ENCODE data around the gene C1QTNF3. TPM values are rescaled to one million over a fixed set of nuclear protein-coding genes. Genes with fewer than 3 reads are reported as not detected.
"Not testable (repeated sequence)": the region's sequence is repeated elsewhere in the genome, so short reads cannot be mapped to it uniquely, and the experiment has no call there.

The C1QTNF3 gene
- total RNA-seq, 1 donor from 2014 or later, result 1.5 TPM

- no peak for DNase-seq (ENCODE audit: low spot score)
- intact Hi-C loops (cut with micrococcal nuclease), result no loop called here
Measured at GRCh38 chr5:34045023-34045422, 2.0 kb upstream of the C1QTNF3 start.

GRCh38 chr5:34042321-34042720 lies 692 bp downstream of the C1QTNF3 start:
- no peak for DNase-seq (ENCODE audit: low spot score)
- H3K4me3 Mint-ChIP-seq (ENCODE audit: low read depth), result no peak overlapping the region
- no peaks in the 10 kb centered on the region for H3K36me3 Mint-ChIP-seq (ENCODE audit: low read depth)
- H3K9me3 Mint-ChIP-seq, result no peaks in the 10 kb centered on the region
- no peaks in the 10 kb centered on the region for H3K4me1 Mint-ChIP-seq (ENCODE audit: low read depth)
- intact Hi-C loops (cut with micrococcal nuclease), result no loop called here
- no peak overlapping the region for H3K27ac Mint-ChIP-seq
- H3K27me3 Mint-ChIP-seq (ENCODE audit: low read depth), result no peaks in the 10 kb centered on the region

More at GRCh38 chr5:34045023-34045422, 2.0 kb upstream of the C1QTNF3 start:
- Mint-ChIP-seq H3K27ac (no peak overlapping the region), H3K4me3 (ENCODE audit: low read depth) (no peak overlapping the region), H3K27me3 (ENCODE audit: low read depth) (no peaks in the 10 kb centered on the region), H3K4me1 (ENCODE audit: low read depth) (no peaks in the 10 kb centered on the region), H3K36me3 (ENCODE audit: low read depth) (peaks cover 14% of the 10 kb centered on the region), H3K9me3 (no peaks in the 10 kb centered on the region)

- Mint-ChIP-seq H3K4me1 (ENCODE audit: low read depth) (no peaks in the 10 kb centered on the region), H3K27me3 (ENCODE audit: low read depth) (no peaks in the 10 kb centered on the region), H3K27ac (no peak overlapping the region), H3K9me3 (no peaks in the 10 kb centered on the region), H3K4me3 (ENCODE audit: low read depth) (no peak overlapping the region), H3K36me3 (ENCODE audit: low read depth) (no peaks in the 10 kb centered on the region)
- DNase-seq (ENCODE audit: low spot score), result no peak
- intact Hi-C loops (cut with micrococcal nuclease), result no loop called here
Measured at GRCh38 chr5:34041247-34041972, 1.6 kb downstream of the C1QTNF3 start.

- Mint-ChIP-seq H3K27me3 (ENCODE audit: low read depth) (no peaks in the 10 kb centered on the region), H3K4me1 (ENCODE audit: low read depth) (no peaks in the 10 kb centered on the region), H3K36me3 (ENCODE audit: low read depth) (no peaks in the 10 kb centered on the region), H3K9me3 (no peaks in the 10 kb centered on the region), H3K27ac (no peak overlapping the region), H3K4me3 (ENCODE audit: low read depth) (no peak overlapping the region)
- intact Hi-C loops (cut with micrococcal nuclease), result no loop called here
- DNase-seq (ENCODE audit: low spot score), result no peak
Measured at GRCh38 chr5:34040472-34040871, 2.5 kb downstream of the C1QTNF3 start.

GRCh38 chr5:34039398-34040157 lies 3.4 kb downstream of the C1QTNF3 start:
- DNase-seq (ENCODE audit: low spot score), result no peak
- Mint-ChIP-seq H3K4me1 (ENCODE audit: low read depth) (no peaks in the 10 kb centered on the region), H3K27ac (no peak overlapping the region), H3K4me3 (ENCODE audit: low read depth) (no peak overlapping the region), H3K27me3 (ENCODE audit: low read depth) (no peaks in the 10 kb centered on the region), H3K9me3 (no peaks in the 10 kb centered on the region), H3K36me3 (ENCODE audit: low read depth) (peaks cover 3% of the 10 kb centered on the region)
- intact Hi-C loops (cut with micrococcal nuclease), result no loop called here

GRCh38 chr5:34038838-34039237 lies 4.2 kb downstream of the C1QTNF3 start:
- no peaks in the 10 kb centered on the region for H3K27me3 Mint-ChIP-seq (ENCODE audit: low read depth)
- no peaks in the 10 kb centered on the region for H3K4me1 Mint-ChIP-seq (ENCODE audit: low read depth)
- intact Hi-C loops (cut with micrococcal nuclease), result no loop called here
- H3K9me3 Mint-ChIP-seq, result no peaks in the 10 kb centered on the region
- no peak overlapping the region for H3K27ac Mint-ChIP-seq
- H3K36me3 Mint-ChIP-seq (ENCODE audit: low read depth), result peaks cover 3% of the 10 kb centered on the region
- H3K4me3 Mint-ChIP-seq (ENCODE audit: low read depth), result no peak overlapping the region
- no peak for DNase-seq (ENCODE audit: low spot score)

- Mint-ChIP-seq H3K4me3 (ENCODE audit: low read depth) (no peak overlapping the region), H3K27ac (no peak overlapping the region), H3K36me3 (ENCODE audit: low read depth) (peaks cover 4% of the 10 kb centered on the region), H3K9me3 (no peaks in the 10 kb centered on the region), H3K27me3 (ENCODE audit: low read depth) (no peaks in the 10 kb centered on the region), H3K4me1 (ENCODE audit: low read depth) (no peaks in the 10 kb centered on the region)
- DNase-seq (ENCODE audit: low spot score), result no peak
- intact Hi-C loops (cut with micrococcal nuclease), result no loop called here
Measured at GRCh38 chr5:34038390-34038789, 4.6 kb downstream of the C1QTNF3 start.

GRCh38 chr5:34037726-34038125 lies 5.3 kb downstream of the C1QTNF3 start:
- intact Hi-C loops (cut with micrococcal nuclease), result no loop called here
- Mint-ChIP-seq H3K4me3 (ENCODE audit: low read depth) (no peak overlapping the region), H3K27me3 (ENCODE audit: low read depth) (no peaks in the 10 kb centered on the region), H3K4me1 (ENCODE audit: low read depth) (no peaks in the 10 kb centered on the region), H3K9me3 (no peaks in the 10 kb centered on the region), H3K36me3 (ENCODE audit: low read depth) (peaks cover 9% of the 10 kb centered on the region), H3K27ac (no peak overlapping the region)
- DNase-seq (ENCODE audit: low spot score), result no peak

GRCh38 chr5:34035756-34036155 lies 7.3 kb downstream of the C1QTNF3 start:
- H3K36me3 Mint-ChIP-seq (ENCODE audit: low read depth), result peaks cover 15% of the 10 kb centered on the region
- H3K4me3 Mint-ChIP-seq (ENCODE audit: low read depth), result no peak overlapping the region
- intact Hi-C loops (cut with micrococcal nuclease), result no loop called here
- no peaks in the 10 kb centered on the region for H3K9me3 Mint-ChIP-seq
- H3K27ac Mint-ChIP-seq, result no peak overlapping the region
- no peaks in the 10 kb centered on the region for H3K4me1 Mint-ChIP-seq (ENCODE audit: low read depth)
- DNase-seq (ENCODE audit: low spot score), result no peak
- H3K27me3 Mint-ChIP-seq (ENCODE audit: low read depth), result no peaks in the 10 kb centered on the region

GRCh38 chr5:34034534-34035327 lies 8.3 kb downstream of the C1QTNF3 start:
- Mint-ChIP-seq H3K27me3 (ENCODE audit: low read depth) (no peaks in the 10 kb centered on the region), H3K4me1 (ENCODE audit: low read depth) (no peaks in the 10 kb centered on the region), H3K36me3 (ENCODE audit: low read depth) (peaks cover 15% of the 10 kb centered on the region), H3K9me3 (no peaks in the 10 kb centered on the region), H3K4me3 (ENCODE audit: low read depth) (no peak overlapping the region), H3K27ac (no peak overlapping the region)
- no peak for DNase-seq (ENCODE audit: low spot score)
- intact Hi-C loops (cut with micrococcal nuclease), result no loop called here

GRCh38 chr5:34031966-34032365 lies 11.0 kb downstream of the C1QTNF3 start:
- Mint-ChIP-seq H3K4me3 (ENCODE audit: low read depth) (no peak overlapping the region), H3K27me3 (ENCODE audit: low read depth) (no peaks in the 10 kb centered on the region), H3K9me3 (no peaks in the 10 kb centered on the region), H3K36me3 (ENCODE audit: low read depth) (peaks cover 18% of the 10 kb centered on the region), H3K27ac (no peak overlapping the region), H3K4me1 (ENCODE audit: low read depth) (no peaks in the 10 kb centered on the region)
- intact Hi-C loops (cut with micrococcal nuclease), result no loop called here
- DNase-seq (ENCODE audit: low spot score), result no peak

- Mint-ChIP-seq H3K9me3 (no peaks in the 10 kb centered on the region), H3K4me3 (ENCODE audit: low read depth) (no peak overlapping the region), H3K27me3 (ENCODE audit: low read depth) (no peaks in the 10 kb centered on the region), H3K36me3 (ENCODE audit: low read depth) (peaks cover 20% of the 10 kb centered on the region), H3K4me1 (ENCODE audit: low read depth) (peaks cover under 1% of the 10 kb centered on the region), H3K27ac (no peak overlapping the region)
- DNase-seq (ENCODE audit: low spot score), result no peak
- intact Hi-C loops (cut with micrococcal nuclease), result no loop called here
Measured at GRCh38 chr5:34031117-34031516, 11.9 kb downstream of the C1QTNF3 start.

GRCh38 chr5:34030585-34030984 lies 12.4 kb downstream of the C1QTNF3 start:
- H3K27ac Mint-ChIP-seq; DNase-seq (ENCODE audit: low spot score); H3K4me3 Mint-ChIP-seq (ENCODE audit: low read depth); H3K4me1 Mint-ChIP-seq (ENCODE audit: low read depth); H3K9me3 Mint-ChIP-seq; H3K27me3 Mint-ChIP-seq (ENCODE audit: low read depth); intact Hi-C loops (cut with micrococcal nuclease): not testable (repeated sequence)
- H3K36me3 Mint-ChIP-seq (ENCODE audit: low read depth), result peaks cover 25% of the 10 kb centered on the region
